ENCODE measurements around the gene ITM2C.

ITM2C gene

GRCh38 chr2:230877759-230878598 is 13.2 kb downstream of the ITM2C start:
- FAIRE-seq, result no peak
- DNase-seq (ENCODE audit: insufficient read length, low spot score), result no peak
- no peak for TF ChIP-seq CTCF (IDR thresholded peaks at IDR 0.05; ENCODE audit: insufficient read depth, missing control alignments)

- TF ChIP-seq CTCF (IDR thresholded peaks at IDR 0.05; ENCODE audit: insufficient read depth, missing control alignments), result no peak
- no peak for FAIRE-seq
- DNase-seq (ENCODE audit: insufficient read length, low spot score), result no peak
Measured at GRCh38 chr2:230878599-230879188, 14.0 kb downstream of the ITM2C start.

- TF ChIP-seq CTCF (IDR thresholded peaks at IDR 0.05; ENCODE audit: insufficient read depth, missing control alignments), result no peak
- DNase-seq (ENCODE audit: insufficient read length, low spot score), result no peak
- FAIRE-seq, result no peak
Measured at GRCh38 chr2:230879271-230879882, 14.6 kb downstream of the ITM2C start.

- FAIRE-seq, result no peak
- DNase-seq (ENCODE audit: insufficient read length, low spot score), result no peak
- TF ChIP-seq CTCF (IDR thresholded peaks at IDR 0.05; ENCODE audit: insufficient read depth, missing control alignments), result no peak
Measured at GRCh38 chr2:230879891-230880290, 15.1 kb downstream of the ITM2C start.

GRCh38 chr2:230881840-230882239 is 17.1 kb downstream of the ITM2C start:
- DNase-seq (ENCODE audit: insufficient read length, low spot score) (no peak), FAIRE-seq (no peak)
- no peak for TF ChIP-seq CTCF (IDR thresholded peaks at IDR 0.05; ENCODE audit: insufficient read depth, missing control alignments)

GRCh38 chr2:230885463-230886130 is 20.9 kb downstream of the ITM2C start:
- no peak for TF ChIP-seq CTCF (IDR thresholded peaks at IDR 0.05; ENCODE audit: insufficient read depth, missing control alignments)
- no peak for FAIRE-seq
- DNase-seq (ENCODE audit: insufficient read length, low spot score), result no peak

Measured in D721Med (cell line).